PFSK-1 (cell line): Measurements from ENCODE around the gene TNFSF15. TPM values are rescaled to one million over a fixed set of nuclear protein-coding genes. Genes with fewer than 3 reads are reported as not detected.

Experiments used
- FOXP2 ChIP-seq: optimal IDR thresholded peaks from 2 replicates; pipeline ENCODE3; 2011; ENCODE audit warnings: borderline replicate concordance, control low read depth, inconsistent platforms; ENCODE audit not compliant: insufficient read depth; ENCODE audit errors: extremely low read length, extremely low read depth
- POLR2AphosphoS5 ChIP-seq: IDR thresholded peaks from 2 replicates; pipeline ENCODE4 v1.6.1; 2012; ENCODE audit warnings: low read depth, mild to moderate bottlenecking, control low read depth, low read length, moderate library complexity
- REST ChIP-seq, 2 experiments: IDR thresholded peaks; 2 replicates each; pipeline versions ENCODE4 v1.6.1 to v1.8.0; 2011 to 2012; ENCODE audit warnings: low read depth in 2 of 2, low read length in 2 of 2, control low read depth in 1 of 2, inconsistent platforms in 1 of 2, mild to moderate bottlenecking in 1 of 2, moderate library complexity in 1 of 2; ENCODE audit not compliant: insufficient read depth in 1 of 2
- SIN3A ChIP-seq: IDR thresholded peaks from 2 replicates; pipeline ENCODE4 v1.6.1; 2012; ENCODE audit warnings: mild to moderate bottlenecking, low read length, moderate library complexity, borderline replicate concordance; ENCODE audit not compliant: insufficient read depth
- TAF1 ChIP-seq: IDR thresholded peaks from 2 replicates; pipeline ENCODE4 v1.6.1; 2012; ENCODE audit warnings: low read length, control low read depth, borderline replicate concordance; ENCODE audit not compliant: insufficient read depth
- polyA plus RNA-seq: library from polyadenylated mRNA; unstranded; fragments of >200 nt; gene quantifications from one replicate; pipeline ENCODE4 v1.2.1, GENCODE V29; 2012; ENCODE audit warnings: low read depth, missing spikeins; ENCODE audit not compliant: insufficient read length

TNFSF15 gene
- 0.55 TPM for polyA plus RNA-seq

GRCh38 chr9:114805670-114806525 lies at the start of gene TNFSF15:
Gene TNFSF15 (minus strand): TSS chr9:114806039. CDS start chr9:114806012, 27 bp downstream.
- TF ChIP-seq REST (IDR thresholded peaks at IDR 0.05; ENCODE audit: insufficient read depth in 1 of 2, low read depth in 2 of 2, low read length in 2 of 2) (peak in 1 of 2 experiments; percentile 74; a peak in 2 of 4 replicates), FOXP2 (no peak)

GRCh38 chr9:114855488-114855887 lies 49.6 kb upstream of the TNFSF15 start:
- TF ChIP-seq TAF1: no peak

GRCh38 chr9:114854736-114855355 lies 49.0 kb upstream of the TNFSF15 start:
- TF ChIP-seq REST (IDR thresholded peaks at IDR 0.05; ENCODE audit: insufficient read depth in 1 of 2, low read depth in 2 of 2, low read length in 2 of 2) (no peak), TAF1 (no peak), SIN3A (no peak), FOXP2 (no peak)

- TF ChIP-seq POLR2AphosphoS5: no peak
- TF ChIP-seq REST (IDR thresholded peaks at IDR 0.05; ENCODE audit: insufficient read depth in 1 of 2, low read depth in 2 of 2, low read length in 2 of 2): no peak
- no peak for TF ChIP-seq TAF1
- TF ChIP-seq FOXP2: no peak
- TF ChIP-seq SIN3A: no peak
Observed at GRCh38 chr9:114853071-114853855, 47.4 kb upstream of the TNFSF15 start.

- no peak for TF ChIP-seq FOXP2
- no peak for TF ChIP-seq REST (IDR thresholded peaks at IDR 0.05; ENCODE audit: insufficient read depth in 1 of 2, low read depth in 2 of 2, low read length in 2 of 2)
- no peak for TF ChIP-seq TAF1
- TF ChIP-seq SIN3A: no peak
- no peak for TF ChIP-seq POLR2AphosphoS5
Observed at GRCh38 chr9:114852050-114852594, 46.3 kb upstream of the TNFSF15 start.
